Hepatocyte (in vitro differentiated cells): ENCODE results near the gene PRSS1.

Source experiments
- EZH2 ChIP-seq: fragments of 200-600 bp; sonication (generic); IDR thresholded peaks from 2 replicates; pipeline ENCODE4 v1.6.1; 2016; ENCODE audit warnings: antibody characterized with exemption, mild to moderate bottlenecking, borderline replicate concordance
- EZH2phosphoT487 ChIP-seq: fragments of 200-600 bp; sonication (generic); IDR thresholded peaks from one replicate; pipeline ENCODE4 v1.6.1; 2018; ENCODE audit warnings: antibody characterized with exemption, mild to moderate bottlenecking, low read depth, moderate library complexity; ENCODE audit not compliant: unreplicated experiment, severe bottlenecking
- TF ChIP-seq, protein P1 (sequence below): fragments of 200-600 bp; sonication (generic); IDR thresholded peaks from 2 replicates; pipeline ENCODE4 v1.5.1; 2016; ENCODE audit warnings: antibody characterized with exemption, mild to moderate bottlenecking; ENCODE audit not compliant: poor library complexity

DNA sequence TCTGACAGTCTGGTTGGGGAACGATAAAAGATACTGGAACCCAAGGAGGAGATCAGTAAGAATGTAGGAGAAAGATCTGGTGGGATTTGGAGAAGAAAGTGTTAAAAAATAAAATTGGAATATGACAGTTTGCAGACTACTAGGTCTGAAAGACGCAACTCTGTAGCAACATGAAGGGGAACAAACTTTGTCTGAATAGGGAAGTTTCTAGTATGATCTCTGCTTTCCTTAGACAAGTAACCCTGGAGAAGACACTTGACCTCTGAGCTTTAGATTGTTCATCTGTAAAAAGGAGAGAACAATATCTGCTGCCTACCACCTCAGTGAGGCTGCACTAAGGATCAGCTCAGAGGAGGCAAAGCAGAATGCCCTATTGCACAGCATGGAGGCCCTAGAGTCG, 3.0 kb upstream of the PRSS1 start:
- TF ChIP-seq, protein P1, sequence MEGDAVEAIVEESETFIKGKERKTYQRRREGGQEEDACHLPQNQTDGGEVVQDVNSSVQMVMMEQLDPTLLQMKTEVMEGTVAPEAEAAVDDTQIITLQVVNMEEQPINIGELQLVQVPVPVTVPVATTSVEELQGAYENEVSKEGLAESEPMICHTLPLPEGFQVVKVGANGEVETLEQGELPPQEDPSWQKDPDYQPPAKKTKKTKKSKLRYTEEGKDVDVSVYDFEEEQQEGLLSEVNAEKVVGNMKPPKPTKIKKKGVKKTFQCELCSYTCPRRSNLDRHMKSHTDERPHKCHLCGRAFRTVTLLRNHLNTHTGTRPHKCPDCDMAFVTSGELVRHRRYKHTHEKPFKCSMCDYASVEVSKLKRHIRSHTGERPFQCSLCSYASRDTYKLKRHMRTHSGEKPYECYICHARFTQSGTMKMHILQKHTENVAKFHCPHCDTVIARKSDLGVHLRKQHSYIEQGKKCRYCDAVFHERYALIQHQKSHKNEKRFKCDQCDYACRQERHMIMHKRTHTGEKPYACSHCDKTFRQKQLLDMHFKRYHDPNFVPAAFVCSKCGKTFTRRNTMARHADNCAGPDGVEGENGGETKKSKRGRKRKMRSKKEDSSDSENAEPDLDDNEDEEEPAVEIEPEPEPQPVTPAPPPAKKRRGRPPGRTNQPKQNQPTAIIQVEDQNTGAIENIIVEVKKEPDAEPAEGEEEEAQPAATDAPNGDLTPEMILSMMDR, result no peak
- no peak for TF ChIP-seq EZH2
- no peak for TF ChIP-seq EZH2phosphoT487
